HCT116 (cell line): ENCODE data around the gene ACAP3. TPM values are rescaled to one million over a fixed set of nuclear protein-coding genes. Genes with fewer than 3 reads are reported as not detected.
A peak's percentile ranks its signal among the peaks of the same experiment; 100 is the strongest.

Experiments used
- ATAC-seq: fragments of 200-7000 bp; cut with Tn5 transposase; 2 replicates; pipeline ENCODE4 v1.9.1; 2020; ENCODE audit warnings: mild to moderate bottlenecking, moderate library complexity
- BruUV-seq: library from RNA; stranded (reverse); fragments of 400-500 nt; replicated peaks from 2 replicates; lab custom pipeline; 2021; lab: Mats Ljungman, UMichigan
- CTCF ChIA-PET: fragments of 300-600 bp; sonication (Branson Sonifier 250); formaldehyde crosslinking; loops from one replicate; lab custom pipeline; 2021; ENCODE audit warnings: antibody characterized with exemption; lab: Charles Lee
- POLR2A ChIA-PET: fragments of 300-600, 350-600 bp; sonication (Branson Sonifier 250); formaldehyde crosslinking; loops from one replicate; lab custom pipeline; 2021; ENCODE audit warnings: antibody characterized with exemption; lab: Charles Lee
- RAD21 ChIA-PET, 2 experiments: fragments of 300-600 bp; sonication (Branson Sonifier 250); formaldehyde crosslinking; loops; one replicate each; lab custom pipeline; 2023; ENCODE audit warnings: low total read pairs in 2 of 2; ENCODE audit not compliant: uncharacterized antibody in 2 of 2, unreplicated experiment in 2 of 2, low non-redundant PET in 1 of 2; lab: Charles Lee
- DNase-seq: peaks from one replicate; pipeline ENCODE4 v3.0.0-alpha.2; 2010; ENCODE audit warnings: low read depth, low spot score
- H2AFZ ChIP-seq: fragments of 200-600 bp; shearing (Covaris generic), sonication (generic); 2 replicates; pipeline ENCODE4 v1.6.1; 2017; ENCODE audit warnings: low read depth, mixed run types, mixed read lengths, antibody characterized with exemption, low read length; ENCODE audit not compliant: poor library complexity, severe bottlenecking
- H3K27ac ChIP-seq: 2 replicates; pipeline ENCODE4 v1.5.1; 2012; ENCODE audit warnings: low read depth, low read length
- H3K27me3 ChIP-seq: fragments of 200-600 bp; sonication (generic); 2 replicates; pipeline ENCODE4 v1.6.1; 2016; ENCODE audit warnings: mixed run types, low read length, mixed read lengths; ENCODE audit not compliant: insufficient read depth
- H3K36me3 ChIP-seq, 2 experiments: fragments of 200-500 bp in 1 of 2; fragments of 200-600 bp in 1 of 2; sonication (Bioruptor generic) in 1 of 2; sonication (generic) in 1 of 2; 2 replicates each; pipeline versions ENCODE4 v1.5.1 to v1.6.1; 2014 to 2016; ENCODE audit warnings: low read length in 2 of 2, inconsistent platforms in 1 of 2, mixed read lengths in 1 of 2, mixed run types in 1 of 2; ENCODE audit not compliant: insufficient read depth in 2 of 2, control insufficient read depth in 1 of 2
- H3K4me1 ChIP-seq, 2 experiments: fragments of 200-600 bp in 1 of 2; sonication (generic) in 1 of 2; 2 replicates each; pipeline versions ENCODE4 v1.5.1 to v1.6.1; 2012 to 2017; ENCODE audit warnings: low read length in 2 of 2, inconsistent platforms in 1 of 2, mild to moderate bottlenecking in 1 of 2, mixed read lengths in 1 of 2, mixed run types in 1 of 2, moderate library complexity in 1 of 2; ENCODE audit not compliant: insufficient read depth in 2 of 2, control insufficient read depth in 1 of 2
- H3K4me2 ChIP-seq: fragments of 200-600 bp; sonication (generic); 2 replicates; pipeline ENCODE4 v1.6.1; 2017; ENCODE audit warnings: mixed run types, low read length, mixed read lengths
- H3K4me3 ChIP-seq, 2 experiments: fragments of 200-600 bp in 1 of 2; sonication (generic) in 1 of 2; replicated peaks in 1 of 2; 2 replicates each; pipeline ENCODE4 v1.5.1; 2011 to 2016; ENCODE audit warnings: low read length in 2 of 2, control low read depth in 1 of 2, low read depth in 1 of 2, mild to moderate bottlenecking in 1 of 2, mixed read lengths in 1 of 2, mixed run types in 1 of 2
- H3K79me2 ChIP-seq: fragments of 200-600 bp; sonication (generic); 2 replicates; pipeline ENCODE4 v1.6.1; 2017; ENCODE audit warnings: mild to moderate bottlenecking, mixed run types, low read length, moderate library complexity, mixed read lengths; ENCODE audit not compliant: insufficient read depth
- H3K9ac ChIP-seq: fragments of 200-600 bp; sonication (generic); 2 replicates; pipeline ENCODE4 v1.6.1; 2016; ENCODE audit warnings: low read length, mixed read lengths
- H3K9me2 ChIP-seq: fragments of 200-600 bp; sonication (generic), shearing (Covaris generic); 2 replicates; pipeline ENCODE4 v1.6.1; 2017; ENCODE audit warnings: mixed run types, mild to moderate bottlenecking, moderate library complexity; ENCODE audit not compliant: insufficient read depth
- H3K9me3 ChIP-seq, 2 experiments: fragments of 200-500 bp in 1 of 2; fragments of 200-600 bp in 1 of 2; sonication (Bioruptor generic) in 1 of 2; sonication (generic) in 1 of 2; 2 replicates each; pipeline ENCODE4 v1.6.1; 2014 to 2017; ENCODE audit warnings: low read length in 2 of 2, mixed read lengths in 2 of 2, inconsistent platforms in 1 of 2, low read depth in 1 of 2, mild to moderate bottlenecking in 1 of 2, mixed run types in 1 of 2, moderate library complexity in 1 of 2; ENCODE audit not compliant: control insufficient read depth in 1 of 2, insufficient read depth in 1 of 2
- H4K20me1 ChIP-seq: fragments of 200-600 bp; sonication (generic), shearing (Covaris generic); 2 replicates; pipeline ENCODE4 v1.6.1; 2017; ENCODE audit warnings: mixed run types, mild to moderate bottlenecking, moderate library complexity; ENCODE audit not compliant: insufficient read depth
- CBX3 ChIP-seq: IDR thresholded peaks from 2 replicates; pipeline ENCODE4 v1.6.1; 2012; ENCODE audit warnings: low read depth
- CEBPB ChIP-seq: IDR thresholded peaks from 2 replicates; pipeline ENCODE4 v1.6.1; 2012; ENCODE audit warnings: low read depth
- CTCF ChIP-seq, 3 experiments: fragments of 200-600 bp in 1 of 3; sonication (generic) in 1 of 3; IDR thresholded peaks in 2 of 3; conservative IDR thresholded peaks in 1 of 3; 2 replicates each; pipeline ENCODE4 v1.5.1; 2012 to 2017; ENCODE audit warnings: low read depth in 2 of 3, low read length in 2 of 3, antibody characterized with exemption in 1 of 3, borderline replicate concordance in 1 of 3, control low read depth in 1 of 3, mild to moderate bottlenecking in 1 of 3, mixed read lengths in 1 of 3, mixed run types in 1 of 3, moderate library complexity in 1 of 3; ENCODE audit not compliant: insufficient read depth in 1 of 3
- EGR1 ChIP-seq: IDR thresholded peaks from 2 replicates; pipeline ENCODE4 v1.6.1; 2012; ENCODE audit warnings: low read depth
- ELF1 ChIP-seq: IDR thresholded peaks from 2 replicates; pipeline ENCODE4 v1.6.1; 2012; ENCODE audit warnings: low read depth, borderline replicate concordance
- FOSL1 ChIP-seq: IDR thresholded peaks from 2 replicates; pipeline ENCODE4 v1.6.1; 2012; ENCODE audit warnings: low read depth
- JUND ChIP-seq: IDR thresholded peaks from 2 replicates; pipeline ENCODE4 v1.6.1; 2012
- POLR2A ChIP-seq: IDR thresholded peaks from 2 replicates; pipeline ENCODE4 v1.7.0; 2011; ENCODE audit warnings: borderline replicate concordance; ENCODE audit not compliant: insufficient read depth, insufficient read length; ENCODE audit errors: extremely low read depth
- POLR2AphosphoS5 ChIP-seq: IDR thresholded peaks from 2 replicates; pipeline ENCODE4 v1.6.1; 2011; ENCODE audit warnings: mild to moderate bottlenecking, low read depth, low read length, moderate library complexity
- RAD21 ChIP-seq: IDR thresholded peaks from 2 replicates; pipeline ENCODE4 v1.6.1; 2012; ENCODE audit warnings: low read depth, mild to moderate bottlenecking
- SIN3A ChIP-seq: IDR thresholded peaks from 2 replicates; pipeline ENCODE4 v1.6.1; 2012; ENCODE audit warnings: low read depth
- SRF ChIP-seq: IDR thresholded peaks from 2 replicates; pipeline ENCODE4 v1.6.1; 2012; ENCODE audit warnings: low read depth
- TCF7L2 ChIP-seq: IDR thresholded peaks from 2 replicates; pipeline ENCODE4 v1.7.0; 2011; ENCODE audit warnings: borderline replicate concordance, inconsistent platforms; ENCODE audit not compliant: insufficient read depth, insufficient read length; ENCODE audit errors: extremely low read depth
- YY1 ChIP-seq: IDR thresholded peaks from 2 replicates; pipeline ENCODE4 v1.6.1; 2011; ENCODE audit warnings: low read length, low read depth, moderate library complexity, mild to moderate bottlenecking; ENCODE audit not compliant: insufficient replicate concordance; ENCODE audit errors: extremely low read depth
- ZBTB33 ChIP-seq: IDR thresholded peaks from 2 replicates; pipeline ENCODE4 v1.6.1; 2011; ENCODE audit warnings: mild to moderate bottlenecking, low read length, moderate library complexity; ENCODE audit not compliant: insufficient replicate concordance; ENCODE audit errors: extremely low read depth
- ZFX ChIP-seq: fragments of 450-650 bp; IDR thresholded peaks from 2 replicates; pipeline ENCODE4 v1.6.1; 2017
- intact Hi-C: fragments of 100-400 bp; cut with micrococcal nuclease; formaldehyde crosslinking; loops from 2 replicates; pipeline ENCODE4 v1.10.0; 2022
- total RNA-seq: library from RNA; stranded (reverse); gene quantifications from one replicate; pipeline ENCODE4 v1.2.1, GENCODE V29; 2021; ENCODE audit not compliant: unreplicated experiment
- TF ChIP-seq, protein P1 (sequence below): IDR thresholded peaks from 2 replicates; pipeline ENCODE4 v1.6.1; 2012; ENCODE audit warnings: low read depth
- TF ChIP-seq, protein P2 (sequence below): IDR thresholded peaks from 2 replicates; pipeline ENCODE4 v1.6.1; 2012

Gene ACAP3
- total RNA-seq, 1 experiment from 2014 or later: 38.8 TPM

GRCh38 chr1:1274931-1275431, 32.7 kb downstream of the ACAP3 start:
- Histone ChIP-seq H3K27me3 (no peaks in the 10 kb centered on the region), H3K36me3 (peaks cover 0 to 4% of the 10 kb centered on the region in 2 experiments; a peak in 1 of 4 replicates), H2AFZ (no peak overlapping the region), H3K27ac (peak overlapping the region; percentile 71; the same call in 1 of the 2 replicates), H3K4me1 (peaks cover 15 to 37% of the 10 kb centered on the region in 2 experiments; a peak in 3 of 4 replicates), H3K9me3 (no peaks in the 10 kb centered on the region), H3K4me3 (peak overlapping the region; percentile 87 to 95; a peak in 3 of 4 replicates), H4K20me1 (no peaks in the 10 kb centered on the region), H3K9me2 (no peaks in the 10 kb centered on the region), H3K9ac (no peak overlapping the region; the same call in 1 of the 2 replicates), H3K4me2 (peak overlapping the region; percentile 87), H3K79me2 (peaks cover 35% of the 10 kb centered on the region)
- intact Hi-C loops: no loop called here
- ATAC-seq (no peak), DNase-seq (no peak)
- POLR2A ChIA-PET: no interaction called here
- BruUV-seq: no TSS peak
- RAD21 ChIA-PET: no interaction called here
- no peak for TF ChIP-seq POLR2AphosphoS5
- TF ChIP-seq EGR1: no peak
- no peak for TF ChIP-seq YY1
- no peak for TF ChIP-seq ZFX
- TF ChIP-seq CTCF (IDR thresholded peaks at IDR 0.05 in 2 of 3, conservative IDR thresholded peaks at IDR 0.05 in 1 of 3; ENCODE audit: borderline replicate concordance in 1 of 3, insufficient read depth in 1 of 3, low read depth in 2 of 3, low read length in 2 of 3): no peak
- TF ChIP-seq RAD21: no peak
- no peak for TF ChIP-seq ELF1
- TF ChIP-seq FOSL1: no peak
- TF ChIP-seq POLR2A: no peak
- TF ChIP-seq, protein P1, sequence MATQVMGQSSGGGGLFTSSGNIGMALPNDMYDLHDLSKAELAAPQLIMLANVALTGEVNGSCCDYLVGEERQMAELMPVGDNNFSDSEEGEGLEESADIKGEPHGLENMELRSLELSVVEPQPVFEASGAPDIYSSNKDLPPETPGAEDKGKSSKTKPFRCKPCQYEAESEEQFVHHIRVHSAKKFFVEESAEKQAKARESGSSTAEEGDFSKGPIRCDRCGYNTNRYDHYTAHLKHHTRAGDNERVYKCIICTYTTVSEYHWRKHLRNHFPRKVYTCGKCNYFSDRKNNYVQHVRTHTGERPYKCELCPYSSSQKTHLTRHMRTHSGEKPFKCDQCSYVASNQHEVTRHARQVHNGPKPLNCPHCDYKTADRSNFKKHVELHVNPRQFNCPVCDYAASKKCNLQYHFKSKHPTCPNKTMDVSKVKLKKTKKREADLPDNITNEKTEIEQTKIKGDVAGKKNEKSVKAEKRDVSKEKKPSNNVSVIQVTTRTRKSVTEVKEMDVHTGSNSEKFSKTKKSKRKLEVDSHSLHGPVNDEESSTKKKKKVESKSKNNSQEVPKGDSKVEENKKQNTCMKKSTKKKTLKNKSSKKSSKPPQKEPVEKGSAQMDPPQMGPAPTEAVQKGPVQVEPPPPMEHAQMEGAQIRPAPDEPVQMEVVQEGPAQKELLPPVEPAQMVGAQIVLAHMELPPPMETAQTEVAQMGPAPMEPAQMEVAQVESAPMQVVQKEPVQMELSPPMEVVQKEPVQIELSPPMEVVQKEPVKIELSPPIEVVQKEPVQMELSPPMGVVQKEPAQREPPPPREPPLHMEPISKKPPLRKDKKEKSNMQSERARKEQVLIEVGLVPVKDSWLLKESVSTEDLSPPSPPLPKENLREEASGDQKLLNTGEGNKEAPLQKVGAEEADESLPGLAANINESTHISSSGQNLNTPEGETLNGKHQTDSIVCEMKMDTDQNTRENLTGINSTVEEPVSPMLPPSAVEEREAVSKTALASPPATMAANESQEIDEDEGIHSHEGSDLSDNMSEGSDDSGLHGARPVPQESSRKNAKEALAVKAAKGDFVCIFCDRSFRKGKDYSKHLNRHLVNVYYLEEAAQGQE: no peak
- no peak for TF ChIP-seq CBX3
- no peak for TF ChIP-seq TCF7L2
- no peak for TF ChIP-seq SIN3A
- no peak for TF ChIP-seq SRF
- TF ChIP-seq JUND: no peak
- no peak for TF ChIP-seq ZBTB33
- TF ChIP-seq, protein P2, sequence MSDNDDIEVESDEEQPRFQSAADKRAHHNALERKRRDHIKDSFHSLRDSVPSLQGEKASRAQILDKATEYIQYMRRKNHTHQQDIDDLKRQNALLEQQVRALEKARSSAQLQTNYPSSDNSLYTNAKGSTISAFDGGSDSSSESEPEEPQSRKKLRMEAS: no peak
- no peak for TF ChIP-seq CEBPB
- CTCF ChIA-PET: no interaction called here
